CD14-positive monocyte (primary cell): Measurements from ENCODE around the gene AGAP1. TPM values are rescaled to one million over a fixed set of nuclear protein-coding genes. Genes with fewer than 3 reads are reported as not detected.

Source experiments
- DNase-seq, 3 donors: peaks; one replicate each; pipeline ENCODE4 v3.0.0-alpha.2; 2011 to 2022
- H2AFZ ChIP-seq: 2 replicates; pipeline ENCODE4 v1.6.0; 2012; ENCODE audit warnings: mild to moderate bottlenecking, low read depth, low read length, inconsistent platforms; ENCODE audit not compliant: insufficient read depth, poor library complexity, severe bottlenecking
- H3K27ac ChIP-seq, 2 donors: 1 replicate in 1 of 2; 2 replicates in 1 of 2; pipeline ENCODE4 v1.5.1; 2012 to 2013; ENCODE audit warnings: low read length in 2 of 2, control low read depth in 1 of 2, inconsistent platforms in 1 of 2, low read depth in 1 of 2, mild to moderate bottlenecking in 1 of 2
- H3K27me3 ChIP-seq, 2 donors: one replicate each; pipeline versions ENCODE4 v1.6.0 to v1.6.1; 2011 to 2013; ENCODE audit warnings: low read length in 2 of 2; ENCODE audit not compliant: control insufficient read depth in 2 of 2, insufficient read depth in 2 of 2
- H3K36me3 ChIP-seq, 2 donors: replicated peaks in 1 of 2; 1 replicate in 1 of 2; 2 replicates in 1 of 2; pipeline versions ENCODE4 v1.5.1 to v1.6.1; 2012 to 2013; ENCODE audit warnings: low read length in 2 of 2, control low read depth in 1 of 2, inconsistent platforms in 1 of 2, mild to moderate bottlenecking in 1 of 2; ENCODE audit not compliant: insufficient read depth in 2 of 2, control insufficient read depth in 1 of 2
- H3K4me1 ChIP-seq, 2 donors: 1 replicate in 1 of 2; 2 replicates in 1 of 2; pipeline versions ENCODE4 v1.5.1 to v1.6.1; 2012 to 2013; ENCODE audit warnings: low read length in 2 of 2, control low read depth in 1 of 2, inconsistent platforms in 1 of 2, mild to moderate bottlenecking in 1 of 2, moderate library complexity in 1 of 2; ENCODE audit not compliant: insufficient read depth in 2 of 2, control insufficient read depth in 1 of 2
- H3K4me2 ChIP-seq: replicated peaks from 2 replicates; pipeline ENCODE3; 2012; ENCODE audit warnings: low read length, moderate library complexity, mild to moderate bottlenecking; ENCODE audit not compliant: poor library complexity, severe bottlenecking; ENCODE audit errors: extremely low read depth
- H3K4me3 ChIP-seq, 3 experiments: fragments of 200-600 bp in 1 of 3; sonication (generic) in 1 of 3; replicated peaks in 1 of 3; 1 replicate in 2 of 3; 2 replicates in 1 of 3; pipeline ENCODE4 v1.5.1; 2011 to 2013; ENCODE audit warnings: low read length in 3 of 3, mild to moderate bottlenecking in 3 of 3, control low read depth in 2 of 3, low read depth in 2 of 3, inconsistent platforms in 1 of 3, moderate library complexity in 1 of 3
- H3K79me2 ChIP-seq: 2 replicates; pipeline ENCODE4 v1.6.0; 2012; ENCODE audit warnings: mild to moderate bottlenecking, control low read depth, inconsistent platforms, low read length, moderate library complexity; ENCODE audit not compliant: insufficient read depth
- H3K9ac ChIP-seq: 2 replicates; pipeline ENCODE4 v1.6.0; 2017; ENCODE audit warnings: low read length, mild to moderate bottlenecking; ENCODE audit not compliant: insufficient read depth, poor library complexity, severe bottlenecking
- H3K9me3 ChIP-seq, 2 donors: replicated peaks in 1 of 2; 1 replicate in 1 of 2; 2 replicates in 1 of 2; pipeline versions ENCODE4 v1.5.1 to v1.6.1; 2012 to 2013; ENCODE audit warnings: low read length in 2 of 2, control low read depth in 1 of 2; ENCODE audit not compliant: control insufficient read depth in 1 of 2, insufficient read depth in 1 of 2
- H4K20me1 ChIP-seq: 2 replicates; pipeline ENCODE4 v1.6.0; 2012; ENCODE audit warnings: mild to moderate bottlenecking, low read length, control low read depth, moderate library complexity; ENCODE audit not compliant: insufficient read depth
- H3K27ac Mint-ChIP-seq, 7 donors: one replicate each; pipeline ENCODE4 v1.8.0; 2020; ENCODE audit warnings: mild to moderate bottlenecking in 7 of 7, mixed read lengths in 7 of 7, moderate library complexity in 6 of 7, inconsistent platforms in 2 of 7
- H3K27me3 Mint-ChIP-seq, 3 donors: one replicate each; pipeline ENCODE4 v1.8.0; 2021 to 2022; ENCODE audit warnings: low read depth in 3 of 3, mild to moderate bottlenecking in 3 of 3, mixed read lengths in 3 of 3, moderate library complexity in 3 of 3, inconsistent platforms in 1 of 3
- H3K36me3 Mint-ChIP-seq, 2 donors: one replicate each; pipeline ENCODE4 v1.8.0; 2020; ENCODE audit warnings: mixed read lengths in 2 of 2, inconsistent platforms in 1 of 2, mild to moderate bottlenecking in 1 of 2
- H3K4me1 Mint-ChIP-seq: one replicate; pipeline ENCODE4 v1.8.0; 2020; ENCODE audit warnings: mild to moderate bottlenecking, mixed read lengths
- H3K4me3 Mint-ChIP-seq, 2 donors: one replicate each; pipeline ENCODE4 v1.8.0; 2020; ENCODE audit warnings: mild to moderate bottlenecking in 2 of 2, mixed read lengths in 2 of 2, moderate library complexity in 1 of 2
- H3K9me3 Mint-ChIP-seq, 7 donors: one replicate each; pipeline ENCODE4 v1.8.0; 2020 to 2022; ENCODE audit warnings: mixed read lengths in 7 of 7, mild to moderate bottlenecking in 6 of 7, moderate library complexity in 6 of 7, inconsistent platforms in 2 of 7
- CTCF ChIP-seq: fragments of 200-600 bp; IDR thresholded peaks from one replicate; pipeline ENCODE4 v1.8.0; 2022; ENCODE audit warnings: antibody characterized with exemption, mild to moderate bottlenecking
- WGBS: methylation state at CpG from one replicate; pipeline ENCODE4 v1.1.5; 2013; ENCODE audit warnings: missing lambda C conversion rate; ENCODE audit not compliant: insufficient coverage; 5-methylcytosine and 5-hydroxymethylcytosine counted together
- intact Hi-C, 2 donors: fragments of 100-400 bp; cut with micrococcal nuclease; formaldehyde crosslinking; loops; one replicate each; pipeline versions ENCODE4 v1.15.0 to v1.15.1; 2023
- polyA plus RNA-seq, 3 donors: library from polyadenylated mRNA; depleted of rRNA in 1 of 3; unstranded in 2 of 3; stranded (reverse) in 1 of 3; fragments of 300-500 nt in 2 of 3; fragments of >200 nt in 1 of 3; fragmentation: Illumina TruSeq in 2 of 3; gene quantifications; 1 replicate in 2 of 3; 2 replicates in 1 of 3; pipeline ENCODE4 v1.2.3, GENCODE V29; 2012 to 2021

AGAP1 gene
- polyA plus RNA-seq, 3 donors, result 0.12 TPM; not detected in 2

GRCh38 chr2:235515821-235516220, 22.0 kb downstream of the AGAP1 start:
- no peak for DNase-seq
- H3K79me2 ChIP-seq, result no peaks in the 10 kb centered on the region
- peaks cover 0 to 4% of the 10 kb centered on the region in 2 donors for H3K9me3 ChIP-seq
- no peak overlapping the region for H3K4me2 ChIP-seq
- Mint-ChIP-seq H3K27me3 (peaks cover 2 to 4% (median 2%) of the 10 kb centered on the region in 3 donors), H3K27ac (no peak overlapping the region), H3K9me3 (peaks cover 0 to 4% (median 2%) of the 10 kb centered on the region in 7 donors), H3K4me1 (no peaks in the 10 kb centered on the region), H3K36me3 (no peaks in the 10 kb centered on the region), H3K4me3 (no peak overlapping the region)
- H3K4me3 ChIP-seq, result no peak overlapping the region
- no peak overlapping the region for H3K9ac ChIP-seq
- no peak overlapping the region for H2AFZ ChIP-seq
- intact Hi-C loops, result no loop called here
- H3K4me1 ChIP-seq, result no peaks in the 10 kb centered on the region
- 89% methylated on average over 11 of the region's 11 CpGs for WGBS
- no peak overlapping the region for H3K27ac ChIP-seq
- no peaks in the 10 kb centered on the region for H3K36me3 ChIP-seq
- H3K27me3 ChIP-seq, result no peaks in the 10 kb centered on the region
- no peaks in the 10 kb centered on the region for H4K20me1 ChIP-seq
- TF ChIP-seq CTCF, result no peak

- Mint-ChIP-seq H3K4me3 (no peak overlapping the region), H3K4me1 (no peaks in the 10 kb centered on the region), H3K27me3 (peaks cover 2 to 4% (median 2%) of the 10 kb centered on the region in 3 donors), H3K9me3 (peaks cover 0 to 4% (median 2%) of the 10 kb centered on the region in 7 donors), H3K36me3 (no peaks in the 10 kb centered on the region), H3K27ac (no peak overlapping the region)
- intact Hi-C loops, result no loop called here
- no peak overlapping the region for H2AFZ ChIP-seq
- no peak overlapping the region for H3K4me3 ChIP-seq
- no peaks in the 10 kb centered on the region for H3K36me3 ChIP-seq
- peaks cover 0 to 4% of the 10 kb centered on the region in 2 donors for H3K9me3 ChIP-seq
- H3K4me2 ChIP-seq, result no peak overlapping the region
- no peaks in the 10 kb centered on the region for H3K4me1 ChIP-seq
- no peak for TF ChIP-seq CTCF
- no peaks in the 10 kb centered on the region for H3K79me2 ChIP-seq
- H3K27ac ChIP-seq, result no peak overlapping the region
- 95% methylated on average over 6 of the region's 6 CpGs for WGBS
- H3K9ac ChIP-seq, result no peak overlapping the region
- DNase-seq, result no peak
- no peaks in the 10 kb centered on the region for H3K27me3 ChIP-seq
- H4K20me1 ChIP-seq, result no peaks in the 10 kb centered on the region
These were observed 22.4 kb downstream of the AGAP1 start for GRCh38 chr2:235516257-235516656.
